Mesenteric fat pad (tissue), 1 donor: Measurements from ENCODE around the gene MICB. TPM values are rescaled to one million over a fixed set of nuclear protein-coding genes. Genes with fewer than 3 reads are reported as not detected.

Experiments
- DNase-seq: peaks from one replicate; pipeline ENCODE4 v3.0.0-alpha.2; 2020; ENCODE audit warnings: low spot score
- total RNA-seq: library from RNA; stranded (reverse); fragmentation: NEBNext Ultra II Directional; extraction: Animal tissue kit (Norgen Biotek cat#: 25700); gene quantifications from one replicate; pipeline ENCODE4 v1.2.1, GENCODE V29; 2021
- donor health status: DM: yes; HTN: yes; CAD: no.

MICB gene
- total RNA-seq, 1 donor from 2014 or later, result 4.5 TPM

- DNase-seq, result no peak
These were observed 61.6 kb downstream of the MICB start for GRCh38 chr6:31559606-31559957.

- no peak for DNase-seq
These were observed 62.2 kb downstream of the MICB start for GRCh38 chr6:31559958-31560696.

GRCh38 chr6:31560697-31561058, 62.7 kb downstream of the MICB start:
- DNase-seq, result no peak

Other genes with a start within 250 kb of the MICB start
- 425 TPM for gene HLA-C, start 226.1 kb upstream of the MICB start, total RNA-seq
- gene HLA-B, start 141.0 kb upstream of the MICB start, total RNA-seq, result 914 TPM
- gene MICA, start 94.5 kb upstream of the MICB start, total RNA-seq, result 9.9 TPM
- not detected for gene MCCD1, start 30.8 kb downstream of the MICB start, total RNA-seq
- 268 TPM for gene DDX39B, start 43.9 kb downstream of the MICB start, total RNA-seq
- gene ATP6V1G2, start 48.5 kb downstream of the MICB start, total RNA-seq, result 1.1 TPM
- gene NFKBIL1, start 49.5 kb downstream of the MICB start, total RNA-seq, result 11.4 TPM
- gene LTA, start 74.1 kb downstream of the MICB start, total RNA-seq, result not detected
- 1.2 TPM for gene TNF, start 77.4 kb downstream of the MICB start, total RNA-seq
- gene LTB, start 84.3 kb downstream of the MICB start, total RNA-seq, result 1.4 TPM
- gene LST1, start 88.1 kb downstream of the MICB start, total RNA-seq, result 23.8 TPM
- not detected for gene NCR3, start 94.9 kb downstream of the MICB start, total RNA-seq
- 60.1 TPM for gene AIF1, start 117.1 kb downstream of the MICB start, total RNA-seq
- gene PRRC2A, start 122.6 kb downstream of the MICB start, total RNA-seq, result 162 TPM
- 229 TPM for gene BAG6, start 154.5 kb downstream of the MICB start, total RNA-seq
- gene APOM, start 157.7 kb downstream of the MICB start, total RNA-seq, result 3.3 TPM
- 21.6 TPM for gene C6orf47, start 162.6 kb downstream of the MICB start, total RNA-seq
- gene GPANK1, start 166.9 kb downstream of the MICB start, total RNA-seq, result 10.5 TPM
- 125 TPM for gene CSNK2B, start 167.9 kb downstream of the MICB start, total RNA-seq
- gene LY6G5B, start 171.8 kb downstream of the MICB start, total RNA-seq, result 15.5 TPM
- 1.9 TPM for gene LY6G5C, start 182.9 kb downstream of the MICB start, total RNA-seq
- gene ABHD16A, start 205.2 kb downstream of the MICB start, total RNA-seq, result 38.8 TPM
- gene LY6G6F, start 208.7 kb downstream of the MICB start, total RNA-seq, result not detected
- gene LY6G6D, start 217.2 kb downstream of the MICB start, total RNA-seq, result not detected
- gene LY6G6C, start 223.6 kb downstream of the MICB start, total RNA-seq, result not detected
- gene MPIG6B, start 225.2 kb downstream of the MICB start, total RNA-seq, result not detected
- 123 TPM for gene DDAH2, start 231.2 kb downstream of the MICB start, total RNA-seq
- 408 TPM for gene CLIC1, start 238.4 kb downstream of the MICB start, total RNA-seq
- gene MSH5, start 241.9 kb downstream of the MICB start, total RNA-seq, result 14.8 TPM